Activated CD8-positive, alpha-beta memory T cell treated with anti-CD3 and anti-CD28 coated beads, Interleukin-2, amount 50 U/mL, for 48 hours (primary cell): Measurements from ENCODE around the gene PDE4B.
"Not testable (repeated sequence)": the region's sequence is repeated elsewhere in the genome, so short reads cannot be mapped to it uniquely, and the experiment has no call there.

Source experiments
- DNase-seq: peaks from one replicate; pipeline ENCODE4 v3.0.0-alpha.2; 2020

Gene PDE4B

DNA sequence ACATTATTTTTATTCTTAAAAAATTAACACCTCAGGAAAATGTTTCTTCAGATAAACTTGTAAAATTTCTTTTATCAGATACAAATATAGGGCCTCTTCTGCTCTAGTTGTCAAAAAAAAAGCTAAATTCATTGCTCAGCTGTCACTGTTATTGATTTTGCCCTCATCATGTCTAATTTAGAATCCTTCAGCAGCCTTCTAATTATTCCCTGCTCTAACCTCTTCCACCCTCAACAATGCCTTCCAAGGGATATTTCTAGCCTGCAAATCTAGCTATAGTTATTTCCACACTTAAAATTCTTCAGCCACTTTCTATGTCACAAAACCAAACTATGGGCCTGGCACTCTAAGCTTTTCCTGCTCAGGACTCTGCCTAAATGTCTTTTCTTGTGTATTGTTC, 25.2 kb downstream of the PDE4B start:
- no peak for DNase-seq

DNA sequence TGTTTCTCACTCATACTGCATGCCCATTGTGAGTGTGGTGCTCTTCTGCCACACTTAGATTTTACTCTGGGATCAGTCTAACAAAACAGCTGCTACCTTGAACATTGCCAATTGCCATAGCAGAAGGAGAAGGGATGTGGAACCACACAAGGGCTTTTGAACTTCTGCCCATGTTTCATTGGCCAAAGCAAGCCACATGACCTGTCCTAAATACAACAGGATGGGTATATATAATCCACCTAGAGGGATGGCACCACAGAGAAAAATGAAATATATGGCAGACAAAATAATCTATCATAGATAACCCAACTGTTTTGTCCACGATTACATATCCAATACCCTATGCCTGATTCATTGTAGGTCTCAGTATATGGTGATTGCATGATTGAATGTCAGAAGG, 26.3 kb downstream of the PDE4B start:
- no peak for DNase-seq

DNA sequence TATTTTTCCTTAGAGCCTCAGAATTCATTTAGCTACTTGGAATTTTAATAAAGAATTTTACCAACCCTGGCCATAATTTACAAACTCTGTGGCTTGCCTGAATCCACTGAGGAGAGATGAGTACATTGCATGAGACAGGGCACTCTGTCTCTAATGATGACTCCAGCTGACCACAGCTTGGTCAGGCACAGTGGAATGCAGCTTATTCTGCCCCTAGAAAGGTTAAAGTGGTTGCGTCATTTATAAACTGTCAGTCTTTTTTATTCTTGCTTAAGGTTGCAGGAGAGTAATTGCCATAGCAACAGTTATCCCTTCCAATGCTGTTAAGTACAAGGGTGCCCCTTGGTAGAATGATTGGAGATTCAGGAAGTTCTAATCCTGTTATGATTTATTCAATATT, 28.3 kb downstream of the PDE4B start:
- DNase-seq: no peak

DNA sequence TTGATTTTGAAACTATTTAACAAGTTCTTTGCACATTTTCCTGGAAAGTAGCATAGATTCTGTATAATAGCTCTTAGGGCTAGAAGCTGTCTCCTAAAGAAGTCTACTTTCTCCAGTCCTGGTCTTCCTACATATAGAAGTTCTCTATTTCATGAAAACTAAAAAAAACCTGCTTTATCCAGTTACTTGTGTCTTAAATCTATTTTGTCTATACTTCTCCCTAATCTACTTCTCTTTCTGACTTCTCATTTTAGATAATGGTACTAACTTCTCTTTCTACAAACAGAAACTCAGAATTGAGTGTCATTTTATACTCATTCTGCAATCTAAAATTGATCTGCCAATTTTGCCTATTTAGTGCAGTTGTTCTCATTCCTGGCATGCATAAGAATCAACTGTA, 28.7 kb downstream of the PDE4B start:
- no peak for DNase-seq

DNA sequence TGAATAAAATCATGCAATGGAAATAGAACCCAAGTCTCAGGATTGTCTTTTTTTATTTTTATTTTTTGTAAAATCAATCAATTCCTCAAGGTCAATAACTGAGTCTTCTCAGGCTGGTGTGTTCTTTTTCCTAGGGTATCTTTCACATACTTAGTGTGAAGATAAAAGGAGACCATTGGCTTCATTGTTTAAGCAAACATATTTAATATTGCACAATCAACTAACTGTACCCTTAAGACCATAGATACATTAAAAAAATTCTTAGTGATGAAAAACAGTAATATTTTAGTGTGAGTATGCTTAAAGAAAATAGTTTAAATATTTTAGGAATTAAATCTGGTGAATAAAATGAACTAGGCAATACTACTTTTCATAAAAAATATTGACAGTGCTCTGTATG, 31.4 kb downstream of the PDE4B start:
- DNase-seq: no peak

DNA sequence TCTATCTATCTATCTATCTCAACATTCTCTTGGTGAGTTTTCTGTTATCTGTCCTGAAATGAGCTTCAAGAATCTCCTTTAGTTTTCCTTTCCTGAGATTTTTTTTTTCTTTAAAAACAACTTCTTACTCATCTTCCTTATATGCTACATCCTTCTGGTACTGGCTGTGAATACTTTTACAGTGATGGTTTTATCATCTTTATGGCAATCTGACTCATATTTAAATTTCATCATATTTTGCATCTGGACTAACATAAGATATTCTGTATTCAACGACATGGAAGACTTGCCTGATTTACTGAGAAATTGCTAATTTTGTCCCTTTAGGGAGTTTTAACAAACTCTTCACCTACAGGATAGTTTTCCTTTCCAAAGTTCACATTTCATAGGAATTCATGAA, 33.0 kb downstream of the PDE4B start:
- DNase-seq: no peak

DNA sequence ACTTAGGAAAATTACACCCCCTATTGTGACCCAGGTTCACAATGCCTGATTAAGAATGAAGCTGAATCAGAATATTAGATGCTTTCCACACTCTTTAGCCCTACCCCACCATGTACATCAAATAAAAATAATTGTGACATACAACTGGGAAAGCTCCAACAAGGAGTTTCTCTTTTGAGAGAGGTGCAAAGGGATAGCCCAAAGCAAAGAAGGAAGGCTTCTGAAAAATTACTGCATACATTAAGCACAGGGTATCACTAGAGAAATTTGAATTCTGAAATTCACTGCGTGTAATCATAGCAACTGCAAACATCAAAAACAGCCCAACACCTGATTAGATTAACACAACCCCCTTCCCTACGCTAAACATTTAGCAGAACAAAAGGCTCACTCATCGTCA, 34.1 kb downstream of the PDE4B start:
- DNase-seq: no peak

DNA sequence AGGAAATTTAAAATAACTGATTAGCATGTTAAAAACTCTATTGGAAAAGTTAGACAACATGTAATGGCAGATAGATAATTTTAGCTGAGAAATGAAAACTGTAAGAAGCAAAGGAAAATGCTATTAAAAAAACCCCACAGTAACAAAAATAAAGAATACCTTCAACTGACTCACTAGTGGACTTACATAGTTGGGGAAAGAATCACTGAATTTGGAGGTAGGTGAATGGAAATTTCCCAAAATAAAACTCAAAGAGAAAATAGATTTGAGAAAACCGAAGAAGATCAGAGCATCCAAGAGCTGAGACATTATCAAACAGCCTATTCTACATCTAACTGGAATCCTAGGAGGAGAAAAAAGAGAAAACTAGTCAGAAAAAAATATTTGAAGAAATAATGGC, 34.7 kb downstream of the PDE4B start:
- no peak for DNase-seq

DNA sequence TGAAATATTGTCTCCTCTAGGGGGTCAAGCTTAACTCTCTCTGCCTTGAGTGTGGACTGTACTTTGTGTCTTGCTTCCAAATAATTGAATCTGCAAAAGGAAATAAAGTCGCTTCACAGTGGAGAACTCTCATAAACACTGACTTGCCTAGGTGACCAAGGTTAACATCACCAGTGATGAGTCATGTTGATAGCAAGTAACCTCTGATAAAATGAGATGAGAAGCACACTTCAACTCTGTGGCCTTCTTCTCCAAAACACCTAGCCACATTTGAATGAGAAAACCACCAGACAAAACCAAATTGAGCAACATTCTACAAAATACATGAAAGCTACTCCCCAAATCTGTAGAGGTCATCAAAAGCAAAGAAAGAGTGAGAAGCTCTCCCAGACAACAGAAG, 37.6 kb downstream of the PDE4B start:
- no peak for DNase-seq

DNA sequence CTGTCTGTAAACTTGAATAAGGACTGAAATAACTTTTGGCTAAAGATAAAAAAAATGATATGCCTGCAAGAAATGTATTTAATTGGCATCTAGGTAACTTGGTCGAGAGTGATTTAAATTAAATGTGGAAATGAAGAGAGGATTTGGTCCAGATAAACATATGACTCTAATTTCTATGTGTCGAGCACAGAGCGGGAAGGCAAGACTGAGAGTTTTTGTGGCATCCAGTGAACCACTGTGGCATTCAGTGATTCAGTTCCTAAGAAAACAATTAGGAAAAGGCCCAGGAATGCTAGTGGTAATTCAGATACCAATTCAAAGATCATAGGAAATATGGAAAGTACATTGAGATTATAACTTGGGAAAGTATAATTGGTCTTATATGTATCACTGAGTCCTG, 39.6 kb downstream of the PDE4B start:
- no peak for DNase-seq

DNA sequence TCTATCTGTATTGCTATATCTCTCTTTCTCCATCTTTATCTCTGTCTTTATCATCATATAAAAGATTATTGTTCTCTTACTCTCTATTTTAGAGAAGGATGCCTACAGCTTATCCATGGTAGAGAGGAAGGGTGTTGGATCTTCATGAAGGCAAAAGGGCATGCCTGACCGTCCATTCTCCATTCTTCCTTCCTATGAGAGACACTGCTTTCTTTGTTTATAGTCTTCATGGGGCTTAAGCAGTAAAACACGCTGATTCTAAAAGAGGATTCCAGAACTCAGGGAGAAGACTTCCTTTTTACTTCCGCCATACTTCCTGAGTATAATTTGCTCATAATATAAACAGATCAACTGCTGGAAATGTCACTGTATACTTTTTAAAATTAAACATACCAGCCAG, 44.0 kb downstream of the PDE4B start:
- DNase-seq: no peak

DNA sequence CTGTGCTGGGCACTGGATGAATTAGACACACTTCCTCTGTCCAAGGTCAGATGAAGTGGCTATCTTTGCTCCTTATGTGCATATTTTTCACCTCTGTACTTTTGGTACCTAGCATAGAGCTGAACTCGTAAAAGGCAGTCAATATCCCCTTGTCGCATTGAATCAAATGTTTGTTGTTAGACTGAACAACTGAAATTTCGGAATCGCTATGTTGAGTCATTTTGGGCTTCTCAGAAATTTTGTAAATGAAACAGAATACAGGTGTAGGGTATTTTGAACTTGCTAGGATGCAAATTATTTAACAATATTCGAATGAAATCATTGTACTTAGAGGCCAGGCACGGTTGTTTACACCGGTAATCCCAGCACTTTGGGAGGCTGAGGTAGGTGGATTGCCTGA, 48.0 kb downstream of the PDE4B start:
- no peak for DNase-seq

DNA sequence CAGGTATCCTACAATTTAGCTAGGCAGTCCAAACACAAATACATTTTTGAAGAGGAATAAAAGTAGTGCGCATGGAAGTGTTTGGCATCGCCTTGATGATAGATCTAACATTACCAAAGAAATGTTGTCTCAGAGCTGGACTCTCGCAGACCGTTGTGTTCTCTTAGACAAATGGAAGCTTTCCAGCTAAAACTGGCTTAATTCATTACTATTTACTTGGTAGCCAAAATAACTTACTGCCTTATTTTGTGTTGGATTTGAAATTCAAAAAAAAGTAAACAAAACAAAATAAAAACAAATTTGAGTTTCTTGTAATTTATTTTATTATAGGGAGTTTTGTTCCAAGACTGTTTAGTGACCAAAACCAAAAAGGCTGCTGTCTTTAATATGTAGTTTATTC, 51.6 kb downstream of the PDE4B start:
- no peak for DNase-seq

DNA sequence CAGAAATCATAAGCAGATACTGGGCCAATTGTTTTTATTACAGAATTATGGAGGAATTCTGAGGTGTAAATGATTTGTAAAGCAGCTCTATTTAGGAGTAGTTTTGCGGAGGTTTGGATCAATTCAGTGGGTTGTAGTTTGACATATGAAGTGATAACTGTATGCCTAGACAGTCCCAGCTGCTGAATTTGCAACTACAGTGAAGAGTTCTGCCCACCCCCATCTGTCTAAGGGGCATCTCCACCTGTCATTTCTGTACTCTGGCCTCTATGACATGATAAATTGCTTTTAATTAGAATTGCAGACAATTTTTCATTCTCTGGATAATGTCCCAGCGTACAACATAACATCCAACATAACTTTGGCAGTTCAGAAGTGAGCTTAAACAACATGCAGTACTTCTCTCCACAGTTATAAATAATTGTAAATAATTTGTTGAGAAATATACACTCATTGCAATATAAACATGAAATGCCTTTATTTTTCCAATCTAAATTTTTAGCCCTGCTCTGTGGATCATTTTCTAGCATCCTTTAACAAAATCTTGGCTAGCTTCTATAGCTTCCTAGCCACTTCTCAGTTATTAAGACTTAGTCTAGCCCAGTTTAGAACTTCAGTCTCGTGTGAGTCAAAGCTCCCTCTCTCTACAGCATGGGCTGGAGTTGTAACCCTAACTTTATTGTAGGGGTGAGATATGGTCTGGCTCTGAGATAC, 52.3 kb downstream of the PDE4B start:
- DNase-seq: no peak

DNA sequence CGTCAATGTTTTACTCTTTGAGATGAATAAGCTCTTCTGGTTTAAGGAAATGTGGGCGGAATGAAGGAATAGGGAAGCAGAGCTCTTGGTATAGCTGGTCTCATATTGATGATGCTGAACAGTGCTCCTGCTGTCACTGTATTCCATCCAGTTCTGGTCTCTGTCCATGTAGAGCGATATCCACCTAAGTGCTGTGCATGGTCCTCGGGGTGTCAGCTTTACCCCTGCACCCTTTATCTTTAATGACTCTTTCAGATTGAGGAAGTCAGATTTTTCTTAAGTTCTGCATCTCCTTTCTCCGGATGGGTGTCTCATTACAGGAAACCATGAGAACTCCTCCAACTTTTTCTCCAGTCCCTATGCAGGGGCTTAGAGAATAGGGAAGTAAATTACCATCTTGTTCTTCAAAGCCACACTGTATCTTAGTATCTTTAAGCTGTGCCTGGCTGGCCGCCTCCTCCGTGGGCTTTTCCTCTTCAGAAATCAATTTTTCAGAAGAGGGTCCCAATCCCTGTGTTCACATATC, 52.9 kb downstream of the PDE4B start:
- no peak for DNase-seq

DNA sequence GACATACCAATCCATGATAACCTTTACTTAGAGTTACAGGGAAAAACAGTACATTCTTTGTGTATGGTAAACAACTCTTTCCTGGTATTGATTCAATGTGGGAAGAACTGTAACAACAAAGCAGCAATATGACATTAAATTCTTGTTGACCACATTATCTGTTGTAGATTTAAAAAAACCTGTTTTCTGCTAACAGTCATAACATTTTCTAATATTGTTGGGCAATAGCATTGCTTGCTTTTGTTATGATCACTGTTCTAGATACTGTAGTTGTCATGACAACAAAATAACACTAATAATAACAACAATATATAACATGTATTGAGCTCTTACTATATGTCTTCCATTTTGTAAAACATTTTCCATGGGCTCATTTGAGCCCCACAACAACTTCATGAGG, 54.2 kb downstream of the PDE4B start:
- no peak for DNase-seq

DNA sequence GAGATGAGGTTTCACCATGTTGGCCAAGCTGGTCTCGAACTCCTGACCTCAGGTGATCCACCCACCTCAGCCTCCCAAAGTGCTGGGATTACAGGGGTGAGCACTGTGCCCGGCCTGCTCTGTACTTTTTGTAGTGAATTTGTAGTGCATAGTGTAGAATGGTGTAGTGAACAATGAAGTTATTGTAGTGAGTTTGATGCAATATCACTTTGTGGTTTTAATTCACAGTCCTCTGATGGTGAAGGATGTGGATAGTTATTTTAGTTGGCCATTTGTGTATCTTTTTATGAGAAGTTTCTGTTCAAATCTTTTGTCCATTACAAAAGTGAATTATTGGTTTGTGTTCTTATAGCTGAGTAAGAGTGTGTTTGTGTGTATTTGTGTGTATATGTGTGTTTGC, 57.6 kb downstream of the PDE4B start:
- no peak for DNase-seq

DNA sequence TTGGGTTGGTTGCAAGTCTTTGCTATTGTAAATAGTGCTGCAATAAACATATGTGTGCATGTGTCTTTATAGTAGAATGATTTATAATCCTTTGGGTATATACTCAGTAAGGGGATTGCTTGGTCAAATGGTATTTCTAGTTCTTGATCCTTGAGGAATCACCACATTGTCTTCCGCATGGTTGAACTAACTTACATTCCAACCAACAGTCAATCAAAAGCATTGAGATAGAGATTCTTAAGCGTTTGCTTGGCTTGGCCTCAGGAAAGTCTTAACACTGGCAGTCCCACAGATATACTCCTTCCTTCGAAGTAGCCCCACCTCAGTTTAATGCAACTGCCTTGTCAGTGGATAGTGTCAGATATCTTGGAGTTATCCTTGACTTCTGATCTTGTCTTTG, 63.9 kb downstream of the PDE4B start:
- not testable (repeated sequence) for DNase-seq

DNA sequence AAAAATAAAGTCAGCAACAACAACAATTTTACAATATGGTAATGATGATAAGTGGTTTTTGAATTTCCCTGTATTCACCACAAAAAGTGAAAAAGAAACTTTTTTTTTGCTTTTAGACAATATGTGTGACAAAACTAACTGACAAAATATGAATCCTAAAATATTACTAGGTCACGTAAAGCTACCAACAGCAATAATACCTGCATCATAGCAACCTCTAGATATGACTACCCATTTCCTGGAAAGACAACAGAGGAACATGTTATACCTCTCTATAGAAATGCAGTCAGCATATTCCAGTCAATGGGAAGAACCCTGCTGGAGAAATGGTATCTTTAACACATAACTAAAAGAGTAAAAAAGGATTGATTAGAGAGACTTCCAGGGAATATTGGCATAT, 73.7 kb downstream of the PDE4B start:
- no peak for DNase-seq

DNA sequence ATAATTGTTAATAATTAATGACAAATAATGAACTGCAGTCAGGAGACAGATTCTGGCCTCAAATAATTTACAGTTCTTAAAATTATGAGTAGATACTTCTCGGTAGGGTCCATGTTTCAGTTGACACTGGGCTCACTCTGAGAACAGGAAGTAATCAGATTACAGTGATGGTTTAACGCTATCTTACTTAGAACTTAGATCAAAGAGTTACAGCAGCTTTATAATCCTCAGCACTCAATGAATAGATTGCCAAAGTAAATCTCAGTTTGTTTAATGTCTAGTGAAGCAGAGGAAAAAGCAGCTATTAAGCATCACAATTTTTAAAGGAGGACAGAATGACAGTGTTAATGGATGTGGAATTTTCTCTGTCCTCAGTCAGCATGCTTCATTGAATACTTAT, 79.6 kb downstream of the PDE4B start:
- DNase-seq: no peak

DNA sequence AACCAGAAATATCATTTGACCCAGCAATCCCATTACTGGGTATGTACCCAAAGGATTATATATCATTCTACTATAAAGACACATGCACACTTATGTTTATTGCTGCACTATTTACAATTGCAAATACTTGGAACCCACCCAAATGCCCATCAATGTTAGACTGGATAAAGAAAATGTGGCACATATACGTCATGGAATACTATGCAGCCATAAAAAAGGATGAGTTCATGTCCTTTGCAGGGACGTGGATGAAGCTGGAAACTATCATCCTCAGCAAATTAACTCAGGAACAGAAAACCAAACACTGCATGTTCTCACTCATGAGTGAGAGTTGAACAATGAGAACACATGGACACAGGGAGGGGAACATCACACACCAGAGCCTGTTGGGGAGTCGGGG, 85.6 kb downstream of the PDE4B start:
- not testable (repeated sequence) for DNase-seq

DNA sequence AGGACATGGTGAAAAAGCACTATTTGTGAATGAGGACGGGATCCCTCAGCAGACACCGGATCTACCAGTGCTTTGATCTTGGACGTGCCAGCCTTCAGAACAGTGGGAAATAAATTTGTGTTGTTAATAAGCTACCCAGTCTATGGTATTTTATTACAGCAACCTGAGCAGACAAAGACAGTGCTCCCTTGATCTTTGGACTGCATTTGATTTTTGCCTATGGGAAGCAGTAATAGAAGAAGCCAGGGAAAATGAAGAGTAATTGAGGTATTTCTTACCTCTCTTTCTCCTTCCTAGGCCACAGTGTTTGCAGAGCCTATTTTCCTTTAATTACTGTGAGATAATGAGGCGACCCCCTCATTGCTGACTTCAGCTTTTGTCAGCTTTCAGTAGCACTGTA, 87.9 kb downstream of the PDE4B start:
- DNase-seq: no peak

DNA sequence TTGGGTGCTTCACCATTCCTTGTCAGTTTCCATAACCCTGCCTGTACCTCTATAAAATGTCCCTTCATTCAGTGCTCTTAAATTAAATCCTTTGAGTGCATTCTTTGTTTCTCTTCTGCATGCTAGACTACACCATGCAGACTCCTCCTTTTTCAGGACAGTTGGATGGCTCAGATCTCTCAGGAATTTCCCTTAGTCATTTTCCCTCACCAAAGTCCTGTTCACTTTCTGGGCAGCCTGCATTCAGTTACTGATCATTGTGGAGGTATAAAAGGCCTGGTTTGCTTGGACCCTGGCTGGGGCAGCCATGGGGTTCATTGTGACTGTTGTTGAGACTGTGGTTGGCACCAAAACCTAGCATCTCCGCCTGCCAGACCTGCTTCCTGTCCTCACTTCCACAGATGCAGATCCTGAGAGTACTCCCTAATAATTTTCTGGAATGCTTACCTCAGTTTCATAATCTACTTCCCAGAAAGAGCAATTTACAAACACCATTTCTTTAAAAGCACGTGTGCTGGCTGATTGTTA, 88.4 kb downstream of the PDE4B start:
- no peak for DNase-seq

DNA sequence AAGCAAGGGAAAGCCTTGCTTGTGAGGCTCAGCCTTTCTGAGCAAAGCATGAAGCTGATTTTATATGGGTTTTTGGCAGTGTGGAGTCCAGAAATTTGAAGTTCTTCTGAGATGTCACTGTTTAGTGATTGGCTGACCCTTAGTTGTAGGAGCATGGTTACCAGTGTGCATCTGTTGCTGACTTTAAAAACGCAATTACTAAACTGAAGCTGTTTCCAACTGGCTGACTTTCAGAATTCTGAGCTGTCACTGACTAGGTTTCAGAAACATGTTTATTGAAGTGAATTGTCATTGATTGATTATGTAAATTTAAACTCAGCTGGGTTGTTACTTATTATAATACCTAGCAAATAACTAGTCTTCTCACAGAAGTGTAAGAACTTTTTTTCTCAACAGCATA, 89.4 kb downstream of the PDE4B start:
- no peak for DNase-seq

DNA sequence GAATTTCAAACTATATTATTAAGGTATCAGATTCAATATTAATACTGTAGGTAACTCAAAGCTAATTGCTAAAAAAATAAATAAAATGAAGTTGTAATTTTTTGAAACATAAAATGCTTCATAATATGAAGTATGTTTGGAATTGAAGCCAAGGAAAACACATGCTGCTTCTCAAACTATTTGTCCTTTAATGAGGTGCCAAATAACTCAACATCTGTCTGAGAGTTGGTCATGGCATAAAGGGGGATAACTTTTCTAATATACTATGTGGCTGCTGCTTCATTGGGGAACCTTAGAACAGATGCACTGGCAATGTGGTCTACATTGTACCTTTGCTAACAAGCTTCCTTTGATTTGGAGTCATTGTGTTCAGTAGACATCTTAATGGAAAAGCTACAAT, 96.7 kb downstream of the PDE4B start:
- DNase-seq: no peak
